ENCODE results near the gene BTNL8. TPM values are rescaled to one million over a fixed set of nuclear protein-coding genes. Genes with fewer than 3 reads are reported as not detected.

BTNL8 gene
- total and polyA plus RNA-seq, 2 donors = 0.24 to 0.46 TPM

DNA sequence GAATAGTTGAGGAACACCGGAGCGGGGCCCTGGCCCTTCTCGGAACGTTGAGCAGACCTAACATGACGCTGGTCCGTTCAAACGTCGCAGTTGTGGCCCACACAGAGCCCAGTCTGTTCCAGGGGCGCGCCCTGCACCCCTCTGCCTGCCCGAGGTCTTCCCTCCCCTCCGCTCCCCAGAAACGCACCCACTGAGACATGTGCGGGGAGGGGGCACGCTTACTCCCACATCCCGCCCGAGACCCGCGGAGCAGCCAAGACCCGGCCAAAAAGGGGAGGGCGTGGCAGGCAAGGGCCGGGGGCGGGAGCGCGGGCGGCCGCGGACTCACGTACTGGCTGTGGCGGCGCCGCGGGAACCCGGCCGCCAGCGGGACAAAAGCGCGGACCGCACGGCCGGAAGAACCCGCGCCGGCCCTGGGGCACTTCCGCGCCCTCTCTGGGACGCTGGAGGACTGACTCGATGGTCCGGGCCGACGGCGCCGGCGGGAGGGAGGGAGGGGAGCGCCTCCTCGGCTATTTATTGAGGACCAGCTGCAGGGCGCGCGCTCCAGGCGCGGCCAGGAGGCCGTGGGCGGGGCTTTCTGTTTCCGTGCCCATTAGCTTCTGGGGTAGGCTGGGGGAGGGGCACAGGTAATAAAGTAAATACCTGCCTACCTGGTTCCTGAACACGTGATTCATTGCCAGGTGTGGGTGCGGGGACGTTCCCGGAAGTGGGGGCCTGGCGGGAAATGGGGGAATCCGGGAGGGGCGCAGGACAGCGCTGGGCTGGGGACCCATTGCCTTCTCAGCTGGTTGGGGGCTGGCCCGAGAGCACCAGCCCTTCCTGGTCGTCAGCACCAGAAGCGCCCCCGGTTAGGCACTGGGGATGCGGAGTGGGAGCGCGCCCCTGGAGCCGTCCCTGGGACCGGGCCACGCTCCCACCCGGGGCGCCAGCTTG, 37.8 kb upstream of the BTNL8 start, which contains the start of gene ZFP62:
TSS of gene ZFP62 (minus strand) at position 390 of the 936 bp plus-strand sequence. CDS start at position 333, 57 bp downstream.
- peaks cover 6 to 8% of the 10 kb centered on the region in 2 donors for H3K36me3 ChIP-seq (ENCODE audit: control insufficient read depth in 2 of 2, insufficient read depth in 2 of 2, low read length in 1 of 2)
- H3K27me3 ChIP-seq (ENCODE audit: control insufficient read depth in 2 of 2, insufficient read depth in 1 of 2, low read length in 1 of 2) = no peaks in the 10 kb centered on the region
- H3K4me3 ChIP-seq (ENCODE audit: low read length in 2 of 2) = peak within 1 kb of the TSS; percentile 89 to 92
- whole genome bisulfite sequencing = under 1% methylated on average over 84 of the region's 84 CpGs
- peak; percentile 53 to 93 (median 76) for DNase-seq (ENCODE audit: low read depth in 6 of 9, low spot score in 9 of 9)
- H3K27ac ChIP-seq (ENCODE audit: low read depth in 1 of 2, low read length in 1 of 2) = peak within 1 kb of the TSS; percentile 98 to 99
- peaks cover 0 to 5% of the 10 kb centered on the region in 2 donors for H3K4me1 ChIP-seq (ENCODE audit: control insufficient read depth in 2 of 2, insufficient read depth in 2 of 2, low read length in 2 of 2)
- H3K9me3 ChIP-seq (ENCODE audit: control insufficient read depth in 2 of 2, insufficient read depth in 1 of 2, low read length in 1 of 2) = no peaks in the 10 kb centered on the region

DNA sequence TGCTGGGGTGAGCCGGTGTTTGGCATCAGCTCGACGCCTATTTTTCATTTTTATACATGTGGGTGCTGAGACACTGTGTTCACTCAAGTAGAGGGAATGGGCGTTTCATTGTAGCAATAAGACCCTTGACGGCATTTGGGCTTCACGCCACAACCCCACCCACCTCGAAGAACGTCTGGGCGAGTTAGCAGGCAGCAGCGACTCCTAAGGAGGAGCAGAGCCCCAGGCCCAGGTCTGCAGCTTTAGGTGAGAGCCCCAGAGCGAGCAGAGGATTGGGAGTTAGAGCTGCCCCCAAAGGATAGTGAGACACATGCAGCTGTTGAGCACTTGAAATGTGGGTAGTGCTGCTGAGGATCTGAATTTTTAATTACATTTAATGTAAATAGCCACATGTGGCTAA, 36.3 kb upstream of the BTNL8 start:
- Histone ChIP-seq H3K4me1 (ENCODE audit: control insufficient read depth in 2 of 2, insufficient read depth in 2 of 2, low read length in 2 of 2) (peaks cover 0 to 5% of the 10 kb centered on the region in 2 donors), H3K9me3 (ENCODE audit: control insufficient read depth in 2 of 2, insufficient read depth in 1 of 2, low read length in 1 of 2) (no peaks in the 10 kb centered on the region), H3K27ac (ENCODE audit: low read depth in 1 of 2, low read length in 1 of 2) (no peak overlapping the region), H3K4me3 (ENCODE audit: low read length in 2 of 2) (no peak overlapping the region), H3K36me3 (ENCODE audit: control insufficient read depth in 2 of 2, insufficient read depth in 2 of 2, low read length in 1 of 2) (peaks cover 6 to 8% of the 10 kb centered on the region in 2 donors), H3K27me3 (ENCODE audit: control insufficient read depth in 2 of 2, insufficient read depth in 1 of 2, low read length in 1 of 2) (peaks cover 0 to 3% of the 10 kb centered on the region in 2 donors)
- WGBS = 95% methylated on average over 11 of the region's 11 CpGs
- DNase-seq (ENCODE audit: low read depth in 6 of 9, low spot score in 9 of 9) = no peak

DNA sequence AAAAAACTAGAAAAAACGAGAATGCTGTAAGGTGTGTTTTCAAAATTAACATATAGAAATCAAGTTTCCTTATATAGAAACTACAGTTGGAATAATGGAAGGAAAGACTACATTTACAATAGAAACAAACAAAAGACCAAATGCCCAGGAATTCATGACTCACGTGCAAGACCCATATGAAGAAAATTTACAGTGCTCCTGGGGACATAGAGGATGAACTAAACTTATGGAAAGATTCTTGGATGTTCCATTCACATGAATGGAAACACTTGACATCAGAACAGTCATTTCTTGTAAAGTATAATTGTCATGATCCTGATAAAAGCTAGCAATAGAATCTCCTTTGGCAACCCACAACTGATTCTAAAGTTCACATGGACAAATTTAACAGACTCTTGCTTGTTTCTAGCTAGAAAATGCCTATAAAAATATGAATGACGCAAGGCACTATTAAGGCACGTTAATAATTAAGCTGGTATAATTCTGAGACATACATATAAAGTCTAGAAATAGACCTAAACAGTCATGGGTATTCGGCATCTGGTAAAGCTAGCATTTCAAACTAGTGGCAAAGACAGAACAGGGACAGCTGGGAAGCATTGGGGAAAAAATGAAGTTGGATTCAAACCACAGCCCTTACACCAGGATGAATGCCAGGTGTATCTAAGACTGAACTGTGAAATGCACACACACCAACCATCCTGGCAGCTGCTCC, 32.8 kb upstream of the BTNL8 start:
- Histone ChIP-seq H3K4me1 (ENCODE audit: control insufficient read depth in 2 of 2, insufficient read depth in 2 of 2, low read length in 2 of 2) (no peaks in the 10 kb centered on the region), H3K27me3 (ENCODE audit: control insufficient read depth in 2 of 2, insufficient read depth in 1 of 2, low read length in 1 of 2) (peaks cover 0 to 5% of the 10 kb centered on the region in 2 donors), H3K9me3 (ENCODE audit: control insufficient read depth in 2 of 2, insufficient read depth in 1 of 2, low read length in 1 of 2) (no peaks in the 10 kb centered on the region), H3K27ac (ENCODE audit: low read depth in 1 of 2, low read length in 1 of 2) (no peak overlapping the region), H3K4me3 (ENCODE audit: low read length in 2 of 2) (no peak overlapping the region), H3K36me3 (ENCODE audit: control insufficient read depth in 2 of 2, insufficient read depth in 2 of 2, low read length in 1 of 2) (no peaks in the 10 kb centered on the region)
- no peak for DNase-seq (ENCODE audit: low read depth in 6 of 9, low spot score in 9 of 9)
- WGBS = 93% methylated on average over 5 of the region's 5 CpGs

GRCh38 chr5:180866985-180867384, 32.0 kb upstream of the BTNL8 start:
- 94% methylated on average over 10 of the region's 10 CpGs for WGBS
- H3K4me1 ChIP-seq (ENCODE audit: control insufficient read depth in 2 of 2, insufficient read depth in 2 of 2, low read length in 2 of 2) = no peaks in the 10 kb centered on the region
- H3K36me3 ChIP-seq (ENCODE audit: control insufficient read depth in 2 of 2, insufficient read depth in 2 of 2, low read length in 1 of 2) = no peaks in the 10 kb centered on the region
- H3K27ac ChIP-seq (ENCODE audit: low read depth in 1 of 2, low read length in 1 of 2) = no peak overlapping the region
- no peaks in the 10 kb centered on the region for H3K9me3 ChIP-seq (ENCODE audit: control insufficient read depth in 2 of 2, insufficient read depth in 1 of 2, low read length in 1 of 2)
- DNase-seq (ENCODE audit: low read depth in 6 of 9, low spot score in 9 of 9) = no peak
- H3K4me3 ChIP-seq (ENCODE audit: low read length in 2 of 2) = no peak overlapping the region
- H3K27me3 ChIP-seq (ENCODE audit: control insufficient read depth in 2 of 2, insufficient read depth in 1 of 2, low read length in 1 of 2) = peaks cover 0 to 5% of the 10 kb centered on the region in 2 donors

- DNase-seq (ENCODE audit: low read depth in 6 of 9, low spot score in 9 of 9) = peak; percentile 24 to 83 (median 55)
- Histone ChIP-seq H3K27ac (ENCODE audit: low read depth in 1 of 2, low read length in 1 of 2) (no peak overlapping the region), H3K4me1 (ENCODE audit: control insufficient read depth in 2 of 2, insufficient read depth in 2 of 2, low read length in 2 of 2) (no peaks in the 10 kb centered on the region)
Measured at GRCh38 chr5:180868960-180869359, 30.0 kb upstream of the BTNL8 start.

DNA sequence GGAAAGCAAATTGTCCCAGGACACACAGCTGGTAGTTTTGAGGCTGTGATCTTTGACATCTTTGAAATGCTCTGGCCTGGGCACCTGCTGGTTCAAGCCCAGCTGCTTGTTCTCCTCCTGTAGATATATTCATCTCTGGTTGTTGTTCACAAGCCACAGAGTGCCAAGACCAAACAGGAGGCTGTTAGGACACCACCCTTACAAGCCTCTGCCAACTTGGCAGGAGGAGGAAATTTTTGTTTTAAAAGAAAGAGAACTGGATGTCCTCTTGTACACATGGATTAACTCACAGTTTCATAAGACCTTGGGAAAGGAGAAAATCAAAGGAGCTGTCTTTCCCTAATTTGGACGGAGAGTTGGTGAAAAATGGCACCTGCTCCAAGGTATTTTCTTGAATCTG, 29.4 kb upstream of the BTNL8 start:
- Histone ChIP-seq H3K27ac (ENCODE audit: low read depth in 1 of 2, low read length in 1 of 2) (no peak overlapping the region), H3K9me3 (ENCODE audit: control insufficient read depth in 2 of 2, insufficient read depth in 1 of 2, low read length in 1 of 2) (peaks cover 0 to 2% of the 10 kb centered on the region in 2 donors), H3K4me3 (ENCODE audit: low read length in 2 of 2) (no peak overlapping the region), H3K27me3 (ENCODE audit: control insufficient read depth in 2 of 2, insufficient read depth in 1 of 2, low read length in 1 of 2) (peaks cover 0 to 11% of the 10 kb centered on the region in 2 donors), H3K36me3 (ENCODE audit: control insufficient read depth in 2 of 2, insufficient read depth in 2 of 2, low read length in 1 of 2) (no peaks in the 10 kb centered on the region), H3K4me1 (ENCODE audit: control insufficient read depth in 2 of 2, insufficient read depth in 2 of 2, low read length in 2 of 2) (no peaks in the 10 kb centered on the region)
- 93% methylated on average over 1 of the region's 1 CpG for WGBS
- DNase-seq (ENCODE audit: low read depth in 6 of 9, low spot score in 9 of 9) = no peak

More at GRCh38 chr5:180868960-180869359, 30.0 kb upstream of the BTNL8 start:
- peaks cover 0 to 2% of the 10 kb centered on the region in 2 donors for H3K9me3 ChIP-seq (ENCODE audit: control insufficient read depth in 2 of 2, insufficient read depth in 1 of 2, low read length in 1 of 2)
- H3K4me3 ChIP-seq (ENCODE audit: low read length in 2 of 2) = no peak overlapping the region
- no peaks in the 10 kb centered on the region for H3K36me3 ChIP-seq (ENCODE audit: control insufficient read depth in 2 of 2, insufficient read depth in 2 of 2, low read length in 1 of 2)
- 6% methylated on average over 3 of the region's 3 CpGs for WGBS
- peaks cover 0 to 9% of the 10 kb centered on the region in 2 donors for H3K27me3 ChIP-seq (ENCODE audit: control insufficient read depth in 2 of 2, insufficient read depth in 1 of 2, low read length in 1 of 2)

GRCh38 chr5:180870276-180871068, 28.5 kb upstream of the BTNL8 start:
- Histone ChIP-seq H3K9me3 (ENCODE audit: control insufficient read depth in 2 of 2, insufficient read depth in 1 of 2, low read length in 1 of 2) (peaks cover 0 to 2% of the 10 kb centered on the region in 2 donors), H3K27me3 (ENCODE audit: control insufficient read depth in 2 of 2, insufficient read depth in 1 of 2, low read length in 1 of 2) (peaks cover 0 to 13% of the 10 kb centered on the region in 2 donors), H3K36me3 (ENCODE audit: control insufficient read depth in 2 of 2, insufficient read depth in 2 of 2, low read length in 1 of 2) (no peaks in the 10 kb centered on the region), H3K4me1 (ENCODE audit: control insufficient read depth in 2 of 2, insufficient read depth in 2 of 2, low read length in 2 of 2) (no peaks in the 10 kb centered on the region), H3K27ac (ENCODE audit: low read depth in 1 of 2, low read length in 1 of 2) (no peak overlapping the region), H3K4me3 (ENCODE audit: low read length in 2 of 2) (no peak overlapping the region)
- DNase-seq (ENCODE audit: low read depth in 6 of 9, low spot score in 9 of 9) = no peak
- WGBS = 82% methylated on average over 16 of the region's 16 CpGs

DNA sequence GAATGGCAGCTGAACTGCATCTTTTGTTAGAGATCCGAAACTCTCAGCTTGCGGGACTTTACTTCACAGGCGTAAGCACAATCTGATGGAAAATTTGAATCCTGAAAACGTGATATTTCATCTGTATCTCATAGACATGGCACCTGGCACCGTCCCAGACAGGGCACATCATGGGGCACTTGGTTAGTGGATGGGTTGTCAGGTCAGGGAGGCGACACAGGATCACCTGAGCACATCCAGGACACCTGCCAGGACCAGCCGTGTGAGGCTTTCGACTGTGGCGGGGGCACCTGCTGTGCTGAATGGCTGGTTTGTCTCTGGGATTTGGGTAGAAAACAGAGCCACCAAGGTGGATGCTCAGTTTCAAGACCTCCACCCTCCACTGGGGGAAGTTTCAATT, 26.5 kb upstream of the BTNL8 start:
- Histone ChIP-seq H3K4me3 (ENCODE audit: low read length in 2 of 2) (no peak overlapping the region), H3K36me3 (ENCODE audit: control insufficient read depth in 2 of 2, insufficient read depth in 2 of 2, low read length in 1 of 2) (no peaks in the 10 kb centered on the region), H3K4me1 (ENCODE audit: control insufficient read depth in 2 of 2, insufficient read depth in 2 of 2, low read length in 2 of 2) (no peaks in the 10 kb centered on the region), H3K9me3 (ENCODE audit: control insufficient read depth in 2 of 2, insufficient read depth in 1 of 2, low read length in 1 of 2) (peaks cover 0 to 2% of the 10 kb centered on the region in 2 donors), H3K27me3 (ENCODE audit: control insufficient read depth in 2 of 2, insufficient read depth in 1 of 2, low read length in 1 of 2) (peaks cover 0 to 10% of the 10 kb centered on the region in 2 donors), H3K27ac (ENCODE audit: low read depth in 1 of 2, low read length in 1 of 2) (no peak overlapping the region)
- WGBS = 93% methylated on average over 9 of the region's 9 CpGs
- DNase-seq (ENCODE audit: low read depth in 6 of 9, low spot score in 9 of 9) = no peak

Data from thymus (tissue), 11 donors.